ENCODE data around the gene KCNA5.
A peak's percentile ranks its signal among the peaks of the same experiment; 100 is the strongest.

Gene KCNA5

GRCh38 chr12:5076761-5077160 is 33.1 kb downstream of the KCNA5 start:
- Histone ChIP-seq H2AFZ (ENCODE audit: low read depth, low read length) (no peak overlapping the region), H2BK120ac (ENCODE audit: low read depth, low read length) (no peak overlapping the region), H2BK5ac (ENCODE audit: low read depth, low read length, poor library complexity, severe bottlenecking) (no peak overlapping the region), H2BK12ac (ENCODE audit: low read length in 2 of 2) (no peak overlapping the region), H3K27ac (ENCODE audit: low read length, poor library complexity, severe bottlenecking) (no peak overlapping the region), H3K4me2 (ENCODE audit: low read length, poor library complexity, severe bottlenecking) (no peak overlapping the region), H2BK15ac (ENCODE audit: low read depth, poor library complexity, severe bottlenecking) (no peak overlapping the region), H3K18ac (ENCODE audit: low read depth in 1 of 2, low read length in 2 of 2) (no peak overlapping the region), H3K4me3 (ENCODE audit: insufficient read depth in 1 of 2, low read depth in 1 of 2, low read length in 2 of 2) (no peak overlapping the region), H3K9me3 (ENCODE audit: control insufficient read depth, low read length) (no peaks in the 10 kb centered on the region), H3K36me3 (ENCODE audit: control insufficient read depth in 1 of 2, insufficient read depth in 2 of 2, low read depth in 1 of 2, low read length in 2 of 2) (no peaks in the 10 kb centered on the region), H3K9ac (ENCODE audit: low read length) (no peak overlapping the region), H2AK5ac (ENCODE audit: low read length, severe bottlenecking) (no peak overlapping the region), H3K4ac (ENCODE audit: low read depth in 1 of 2, low read length in 2 of 2) (no peak overlapping the region), H3K4me1 (ENCODE audit: control insufficient read depth, insufficient read depth, low read depth, low read length) (no peaks in the 10 kb centered on the region), H3K27me3 (ENCODE audit: control insufficient read depth in 1 of 2, insufficient read depth in 1 of 2, low read length in 2 of 2) (peaks cover 57 to 82% of the 10 kb centered on the region in 2 experiments), H3K14ac (ENCODE audit: low read length in 2 of 2) (no peak overlapping the region), H4K91ac (ENCODE audit: low read length) (no peak overlapping the region), H3K79me1 (replicated peaks; ENCODE audit: low read length, poor library complexity, severe bottlenecking) (no peaks in the 10 kb centered on the region), H4K8ac (ENCODE audit: low read length) (no peak overlapping the region), H3K23ac (ENCODE audit: low read length in 2 of 2) (no peak overlapping the region)
- DNase-seq: no peak
- WGBS: 78% methylated on average over 4 of the region's 4 CpGs

- 79% methylated on average over 3 of the region's 4 CpGs for WGBS
- no peak overlapping the region for H3K23ac ChIP-seq (ENCODE audit: low read length in 2 of 2)
- no peak overlapping the region for H3K4me2 ChIP-seq (ENCODE audit: low read length, poor library complexity, severe bottlenecking)
Measured at GRCh38 chr12:5078423-5078822, 34.7 kb downstream of the KCNA5 start.

GRCh38 chr12:5081016-5081415 is 37.3 kb downstream of the KCNA5 start:
- Histone ChIP-seq H3K18ac (ENCODE audit: low read depth in 1 of 2, low read length in 2 of 2) (no peak overlapping the region), H4K8ac (ENCODE audit: low read length) (no peak overlapping the region), H2BK15ac (ENCODE audit: low read depth, poor library complexity, severe bottlenecking) (no peak overlapping the region), H2AK5ac (ENCODE audit: low read length, severe bottlenecking) (no peak overlapping the region), H3K4me2 (ENCODE audit: low read length, poor library complexity, severe bottlenecking) (no peak overlapping the region), H3K27me3 (ENCODE audit: control insufficient read depth in 1 of 2, insufficient read depth in 1 of 2, low read length in 2 of 2) (peaks cover 58 to 69% of the 10 kb centered on the region in 2 experiments), H3K23ac (ENCODE audit: low read length in 2 of 2) (no peak overlapping the region), H2AFZ (ENCODE audit: low read depth, low read length) (no peak overlapping the region), H3K14ac (ENCODE audit: low read length in 2 of 2) (no peak overlapping the region), H2BK12ac (ENCODE audit: low read length in 2 of 2) (no peak overlapping the region), H3K27ac (ENCODE audit: low read length, poor library complexity, severe bottlenecking) (no peak overlapping the region), H3K4ac (ENCODE audit: low read depth in 1 of 2, low read length in 2 of 2) (no peak overlapping the region), H4K91ac (ENCODE audit: low read length) (no peak overlapping the region), H2BK5ac (ENCODE audit: low read depth, low read length, poor library complexity, severe bottlenecking) (no peak overlapping the region), H3K79me1 (replicated peaks; ENCODE audit: low read length, poor library complexity, severe bottlenecking) (no peaks in the 10 kb centered on the region), H3K9ac (ENCODE audit: low read length) (no peak overlapping the region), H3K4me1 (ENCODE audit: control insufficient read depth, insufficient read depth, low read depth, low read length) (peaks cover 4% of the 10 kb centered on the region), H3K36me3 (ENCODE audit: control insufficient read depth in 1 of 2, insufficient read depth in 2 of 2, low read depth in 1 of 2, low read length in 2 of 2) (no peaks in the 10 kb centered on the region), H3K4me3 (ENCODE audit: insufficient read depth in 1 of 2, low read depth in 1 of 2, low read length in 2 of 2) (no peak overlapping the region), H3K9me3 (ENCODE audit: control insufficient read depth, low read length) (no peaks in the 10 kb centered on the region), H2BK120ac (ENCODE audit: low read depth, low read length) (no peak overlapping the region)
- WGBS: 71% methylated on average over 10 of the region's 12 CpGs
- DNase-seq: no peak

More at GRCh38 chr12:5078423-5078822, 34.7 kb downstream of the KCNA5 start:
- H3K79me1 ChIP-seq (replicated peaks; ENCODE audit: low read length, poor library complexity, severe bottlenecking): no peaks in the 10 kb centered on the region
- H3K14ac ChIP-seq (ENCODE audit: low read length in 2 of 2): no peak overlapping the region
- H3K27ac ChIP-seq (ENCODE audit: low read length, poor library complexity, severe bottlenecking): no peak overlapping the region
- no peaks in the 10 kb centered on the region for H3K4me1 ChIP-seq (ENCODE audit: control insufficient read depth, insufficient read depth, low read depth, low read length)
- H3K9ac ChIP-seq (ENCODE audit: low read length): no peak overlapping the region
- no peak overlapping the region for H3K4ac ChIP-seq (ENCODE audit: low read depth in 1 of 2, low read length in 2 of 2)
- H2BK12ac ChIP-seq (ENCODE audit: low read length in 2 of 2): no peak overlapping the region
- no peaks in the 10 kb centered on the region for H3K36me3 ChIP-seq (ENCODE audit: control insufficient read depth in 1 of 2, insufficient read depth in 2 of 2, low read depth in 1 of 2, low read length in 2 of 2)
- H3K9me3 ChIP-seq (ENCODE audit: control insufficient read depth, low read length): no peaks in the 10 kb centered on the region
- no peak overlapping the region for H4K8ac ChIP-seq (ENCODE audit: low read length)
- no peak overlapping the region for H4K91ac ChIP-seq (ENCODE audit: low read length)
- H3K27me3 ChIP-seq (ENCODE audit: control insufficient read depth in 1 of 2, insufficient read depth in 1 of 2, low read length in 2 of 2): peaks cover 65 to 83% of the 10 kb centered on the region in 2 experiments
- no peak overlapping the region for H2BK15ac ChIP-seq (ENCODE audit: low read depth, poor library complexity, severe bottlenecking)
- DNase-seq: no peak
- no peak overlapping the region for H2BK5ac ChIP-seq (ENCODE audit: low read depth, low read length, poor library complexity, severe bottlenecking)
- no peak overlapping the region for H2BK120ac ChIP-seq (ENCODE audit: low read depth, low read length)
- H2AFZ ChIP-seq (ENCODE audit: low read depth, low read length): no peak overlapping the region
- no peak overlapping the region for H2AK5ac ChIP-seq (ENCODE audit: low read length, severe bottlenecking)
- no peak overlapping the region for H3K4me3 ChIP-seq (ENCODE audit: insufficient read depth in 1 of 2, low read depth in 1 of 2, low read length in 2 of 2)
- no peak overlapping the region for H3K18ac ChIP-seq (ENCODE audit: low read depth in 1 of 2, low read length in 2 of 2)

- H3K4me2 ChIP-seq (ENCODE audit: low read length, poor library complexity, severe bottlenecking): no peak overlapping the region
- peaks cover 13% of the 10 kb centered on the region for H3K4me1 ChIP-seq (ENCODE audit: control insufficient read depth, insufficient read depth, low read depth, low read length)
- peaks cover 35 to 43% of the 10 kb centered on the region in 2 experiments for H3K27me3 ChIP-seq (ENCODE audit: control insufficient read depth in 1 of 2, insufficient read depth in 1 of 2, low read length in 2 of 2)
- no peak overlapping the region for H4K91ac ChIP-seq (ENCODE audit: low read length)
- H3K23ac ChIP-seq (ENCODE audit: low read length in 2 of 2): no peak overlapping the region
- no peak overlapping the region for H3K4me3 ChIP-seq (ENCODE audit: insufficient read depth in 1 of 2, low read depth in 1 of 2, low read length in 2 of 2)
- 67% methylated on average over 10 of the region's 11 CpGs for WGBS
- H2AFZ ChIP-seq (ENCODE audit: low read depth, low read length): no peak overlapping the region
- H3K18ac ChIP-seq (ENCODE audit: low read depth in 1 of 2, low read length in 2 of 2): no peak overlapping the region
- no peak overlapping the region for H3K27ac ChIP-seq (ENCODE audit: low read length, poor library complexity, severe bottlenecking)
- peak; percentile 40 for DNase-seq
- no peak overlapping the region for H2AK5ac ChIP-seq (ENCODE audit: low read length, severe bottlenecking)
- no peak overlapping the region for H2BK120ac ChIP-seq (ENCODE audit: low read depth, low read length)
- H3K36me3 ChIP-seq (ENCODE audit: control insufficient read depth in 1 of 2, insufficient read depth in 2 of 2, low read depth in 1 of 2, low read length in 2 of 2): no peaks in the 10 kb centered on the region
- no peak overlapping the region for H2BK5ac ChIP-seq (ENCODE audit: low read depth, low read length, poor library complexity, severe bottlenecking)
- no peak overlapping the region for H3K9ac ChIP-seq (ENCODE audit: low read length)
- H4K8ac ChIP-seq (ENCODE audit: low read length): no peak overlapping the region
- no peak overlapping the region for H3K4ac ChIP-seq (ENCODE audit: low read depth in 1 of 2, low read length in 2 of 2)
- no peaks in the 10 kb centered on the region for H3K79me1 ChIP-seq (replicated peaks; ENCODE audit: low read length, poor library complexity, severe bottlenecking)
- H2BK15ac ChIP-seq (ENCODE audit: low read depth, poor library complexity, severe bottlenecking): no peak overlapping the region
- H3K9me3 ChIP-seq (ENCODE audit: control insufficient read depth, low read length): no peaks in the 10 kb centered on the region
- H2BK12ac ChIP-seq (ENCODE audit: low read length in 2 of 2): no peak overlapping the region
- H3K14ac ChIP-seq (ENCODE audit: low read length in 2 of 2): no peak overlapping the region
Measured at GRCh38 chr12:5083955-5084849, 40.5 kb downstream of the KCNA5 start.
